SU-DHL-6 (cell line): ENCODE results near the gene RIC8B.

ENCODE experiments used
- CTCF ChIP-seq: fragments of 200-600 bp; sonication (generic); IDR thresholded peaks from one replicate; pipeline ENCODE4 v1.5.1; 2017; ENCODE audit warnings: antibody characterized with exemption, mild to moderate bottlenecking, low read length, moderate library complexity; ENCODE audit not compliant: insufficient read depth, poor library complexity, severe bottlenecking
- EZH2phosphoT487 ChIP-seq: fragments of 200-600 bp; sonication (generic), shearing (Covaris generic); conservative IDR thresholded peaks from 2 replicates; pipeline ENCODE4 v1.6.1; 2018; ENCODE audit warnings: mild to moderate bottlenecking, antibody characterized with exemption, low read length, moderate library complexity, mixed read lengths

DNA sequence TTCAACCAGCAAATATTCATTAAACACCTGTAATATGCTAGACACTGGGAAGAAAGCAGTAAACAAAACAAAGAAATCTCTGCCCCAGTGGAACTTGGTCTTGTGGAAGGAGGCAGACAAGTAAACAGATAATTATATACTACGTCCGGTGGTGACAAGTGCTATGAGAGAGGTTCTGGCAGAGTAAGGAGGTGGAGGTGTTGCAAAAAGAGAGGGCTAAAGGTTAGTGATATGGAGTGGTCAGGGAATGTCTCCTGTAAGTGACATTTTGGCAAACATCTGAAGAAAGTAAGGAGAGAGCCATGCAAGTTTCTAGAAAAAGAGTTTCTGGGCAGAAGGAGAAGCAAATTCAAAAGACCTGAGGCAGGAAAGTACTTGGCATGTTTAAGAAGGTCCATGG, 73.4 kb downstream of the RIC8B start:
- TF ChIP-seq CTCF: no peak
- no peak for TF ChIP-seq EZH2phosphoT487
